VCaP (cell line): Measurements from ENCODE around the gene PRXL2B.
A peak's percentile ranks its signal among the peaks of the same experiment; 100 is the strongest.
"Not testable (repeated sequence)": the region's sequence is repeated elsewhere in the genome, so short reads cannot be mapped to it uniquely, and the experiment has no call there.

Experiments used
- H3K27ac ChIP-seq: fragments of 450-650 bp; 2 replicates; pipeline ENCODE4 v1.5.1; 2017
- TF ChIP-seq, protein P1 (sequence below): fragments of 450-650 bp; conservative IDR thresholded peaks from 2 replicates; pipeline ENCODE4 v1.5.1; 2017; ENCODE audit warnings: mild to moderate bottlenecking, moderate library complexity

PRXL2B gene

GRCh38 chr1:2547210-2548067 is 39.1 kb upstream of the PRXL2B start:
- H3K27ac ChIP-seq: peak overlapping the region; percentile 99
- TF ChIP-seq, protein P1, sequence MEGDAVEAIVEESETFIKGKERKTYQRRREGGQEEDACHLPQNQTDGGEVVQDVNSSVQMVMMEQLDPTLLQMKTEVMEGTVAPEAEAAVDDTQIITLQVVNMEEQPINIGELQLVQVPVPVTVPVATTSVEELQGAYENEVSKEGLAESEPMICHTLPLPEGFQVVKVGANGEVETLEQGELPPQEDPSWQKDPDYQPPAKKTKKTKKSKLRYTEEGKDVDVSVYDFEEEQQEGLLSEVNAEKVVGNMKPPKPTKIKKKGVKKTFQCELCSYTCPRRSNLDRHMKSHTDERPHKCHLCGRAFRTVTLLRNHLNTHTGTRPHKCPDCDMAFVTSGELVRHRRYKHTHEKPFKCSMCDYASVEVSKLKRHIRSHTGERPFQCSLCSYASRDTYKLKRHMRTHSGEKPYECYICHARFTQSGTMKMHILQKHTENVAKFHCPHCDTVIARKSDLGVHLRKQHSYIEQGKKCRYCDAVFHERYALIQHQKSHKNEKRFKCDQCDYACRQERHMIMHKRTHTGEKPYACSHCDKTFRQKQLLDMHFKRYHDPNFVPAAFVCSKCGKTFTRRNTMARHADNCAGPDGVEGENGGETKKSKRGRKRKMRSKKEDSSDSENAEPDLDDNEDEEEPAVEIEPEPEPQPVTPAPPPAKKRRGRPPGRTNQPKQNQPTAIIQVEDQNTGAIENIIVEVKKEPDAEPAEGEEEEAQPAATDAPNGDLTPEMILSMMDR: no peak

- peak overlapping the region; percentile 99 for H3K27ac ChIP-seq
- TF ChIP-seq, protein P1: peak; percentile 98
These were observed 38.4 kb upstream of the PRXL2B start for GRCh38 chr1:2548068-2548589.

- peak overlapping the region; percentile 99 for H3K27ac ChIP-seq
These were observed 37.1 kb upstream of the PRXL2B start for GRCh38 chr1:2549367-2550029.

- peak overlapping the region; percentile 99 for H3K27ac ChIP-seq
These were observed 36.2 kb upstream of the PRXL2B start for GRCh38 chr1:2550309-2550861.

GRCh38 chr1:2551544-2551943 is 35.0 kb upstream of the PRXL2B start:
- H3K27ac ChIP-seq: not testable (repeated sequence)

GRCh38 chr1:2552189-2552588 is 34.4 kb upstream of the PRXL2B start:
- TF ChIP-seq, protein P1: no peak

DNA sequence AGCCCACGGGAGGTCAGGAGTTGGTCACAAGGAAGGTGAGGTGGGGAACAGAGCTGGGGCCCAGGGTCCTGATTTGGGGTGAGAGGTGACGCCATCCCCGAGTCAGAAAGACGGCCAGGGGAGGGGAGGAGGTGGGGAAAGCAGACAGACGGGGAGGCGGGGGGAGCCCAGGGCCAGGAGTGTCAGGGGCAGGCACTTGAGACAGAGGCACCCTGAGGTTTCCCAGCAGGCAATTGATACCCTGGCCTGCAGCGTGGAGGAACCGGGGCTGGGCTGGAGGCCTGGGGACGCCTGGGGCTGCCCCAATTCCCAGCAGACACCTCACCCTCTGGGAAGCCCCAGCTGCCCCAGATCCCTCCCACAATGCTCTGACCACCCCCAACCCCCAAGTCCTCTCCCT is 33.5 kb upstream of the PRXL2B start:
- H3K27ac ChIP-seq: not testable (repeated sequence)

More at GRCh38 chr1:2552189-2552588, 34.4 kb upstream of the PRXL2B start:
- no peak overlapping the region for H3K27ac ChIP-seq

- H3K27ac ChIP-seq: no peak overlapping the region
- TF ChIP-seq, protein P1: no peak
These were observed 32.5 kb upstream of the PRXL2B start for GRCh38 chr1:2553871-2554620.

DNA sequence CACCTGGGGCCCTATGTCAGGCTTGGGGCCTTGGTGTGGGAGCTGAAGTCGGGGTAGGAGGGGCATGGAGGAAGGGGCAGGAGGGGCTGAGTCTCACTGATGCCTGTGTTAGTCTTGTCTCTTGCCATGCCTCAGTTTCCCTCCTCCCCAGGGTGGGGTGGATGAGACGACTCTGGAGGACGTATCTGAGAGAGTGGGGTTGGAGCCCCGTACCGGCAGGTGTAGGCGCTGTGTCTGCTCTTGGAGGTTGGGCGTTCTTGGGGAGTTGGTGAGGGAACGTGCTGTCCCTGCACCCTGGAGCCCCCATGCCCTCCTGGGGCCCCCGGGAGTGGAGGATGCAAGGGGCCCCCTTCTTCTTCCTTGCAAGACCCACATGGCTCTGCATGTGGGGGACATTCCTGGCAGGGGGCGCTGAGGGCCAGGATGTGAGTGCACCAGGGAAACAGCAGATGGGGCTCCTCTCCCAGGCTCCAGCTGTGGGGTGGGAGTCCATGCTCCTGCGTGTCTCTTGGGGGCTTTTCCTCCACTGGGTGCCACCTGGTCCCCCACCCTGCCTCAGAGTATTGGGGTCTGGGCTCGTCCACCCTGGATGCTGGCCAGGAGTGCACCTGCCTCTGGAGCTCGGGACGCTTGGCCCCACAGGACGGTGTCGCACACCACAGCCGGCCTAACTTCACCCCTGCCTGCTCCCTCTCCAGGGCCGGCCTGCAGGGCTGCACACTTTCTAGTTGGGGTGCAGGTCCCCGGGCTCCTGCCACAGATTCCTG is 31.8 kb upstream of the PRXL2B start:
- H3K27ac ChIP-seq: peak overlapping the region; percentile 92
- TF ChIP-seq, protein P1: peak; percentile 19
